Brain microvascular endothelial cell (primary cell): Measurements from ENCODE around the gene CRTC1.
"Not testable (repeated sequence)": the region's sequence is repeated elsewhere in the genome, so short reads cannot be mapped to it uniquely, and the experiment has no call there.

Source experiments
- DNase-seq: peaks from one replicate; pipeline ENCODE4 v3.0.0-alpha.2; 2020
- H3K27ac ChIP-seq: fragments of 250-450 bp; sonication (Bioruptor Pico); 2 replicates; pipeline ENCODE4 v1.5.1; 2020; ENCODE audit warnings: mild to moderate bottlenecking, moderate library complexity
- H3K27me3 ChIP-seq: fragments of 250-450 bp; sonication (Bioruptor Pico); replicated peaks from 2 replicates; pipeline ENCODE4 v1.5.1; 2020; ENCODE audit warnings: mild to moderate bottlenecking
- H3K36me3 ChIP-seq: fragments of 250-450 bp; sonication (Bioruptor Pico); replicated peaks from 2 replicates; pipeline ENCODE4 v1.5.1; 2020; ENCODE audit warnings: mild to moderate bottlenecking
- H3K4me3 ChIP-seq: 2 replicates; pipeline ENCODE4 v1.5.1; 2011; ENCODE audit warnings: low read depth, mild to moderate bottlenecking, control low read depth, low read length, moderate library complexity
- CTCF ChIP-seq: IDR thresholded peaks from 2 replicates; pipeline ENCODE4 v1.5.1; 2011; ENCODE audit warnings: low read depth, mild to moderate bottlenecking, moderate library complexity, low read length, control low read depth, inconsistent platforms; ENCODE audit errors: missing control alignments
- in situ Hi-C: cut with HindIII; loops from 2 replicates; pipeline ENCODE4 v1.10.0; 2017; ENCODE audit warnings: low sequenced_read_pairs, low pct_ligation_motif_present

Gene CRTC1

GRCh38 chr19:18733196-18733647, 49.7 kb downstream of the CRTC1 start:
- H3K27me3 ChIP-seq: no peaks in the 10 kb centered on the region
- no peak overlapping the region for H3K4me3 ChIP-seq
- H3K27ac ChIP-seq: no peak overlapping the region
- DNase-seq: peak; percentile 34
- no peak for TF ChIP-seq CTCF
- H3K36me3 ChIP-seq: no peaks in the 10 kb centered on the region
- in situ Hi-C loops: no loop called here

GRCh38 chr19:18733762-18734332, 50.4 kb downstream of the CRTC1 start:
- H3K27ac ChIP-seq, DNase-seq, H3K36me3 ChIP-seq, H3K4me3 ChIP-seq, H3K27me3 ChIP-seq, in situ Hi-C loops: not testable (repeated sequence)

- Histone ChIP-seq H3K27me3 (no peaks in the 10 kb centered on the region), H3K27ac (no peak overlapping the region), H3K36me3 (no peaks in the 10 kb centered on the region), H3K4me3 (no peak overlapping the region)
- in situ Hi-C loops: no loop called here
- no peak for TF ChIP-seq CTCF
- no peak for DNase-seq
These were observed 51.8 kb downstream of the CRTC1 start for GRCh38 chr19:18735324-18735723.

- H3K27me3 ChIP-seq: no peaks in the 10 kb centered on the region
- TF ChIP-seq CTCF: no peak
- H3K27ac ChIP-seq: no peak overlapping the region
- H3K36me3 ChIP-seq: no peaks in the 10 kb centered on the region
- H3K4me3 ChIP-seq: no peak overlapping the region
- in situ Hi-C loops: no loop called here
- DNase-seq: no peak
These were observed 52.3 kb downstream of the CRTC1 start for GRCh38 chr19:18735752-18736151.

GRCh38 chr19:18736415-18737336, 53.2 kb downstream of the CRTC1 start:
- Histone ChIP-seq H3K36me3 (no peaks in the 10 kb centered on the region), H3K4me3 (no peak overlapping the region), H3K27me3 (no peaks in the 10 kb centered on the region), H3K27ac (no peak overlapping the region)
- DNase-seq: no peak
- in situ Hi-C loops: no loop called here
- TF ChIP-seq CTCF: no peak

- DNase-seq: no peak
- no peaks in the 10 kb centered on the region for H3K36me3 ChIP-seq
- no peak overlapping the region for H3K4me3 ChIP-seq
- no peak for TF ChIP-seq CTCF
- in situ Hi-C loops: no loop called here
- H3K27ac ChIP-seq: no peak overlapping the region
- no peaks in the 10 kb centered on the region for H3K27me3 ChIP-seq
These were observed 54.0 kb downstream of the CRTC1 start for GRCh38 chr19:18737337-18737953.
